Hematopoietic multipotent progenitor cell treated with erythropoietin and hydrocortisone succinate and interleukin-3 and kit ligand, for 15 days (in vitro differentiated cells): ENCODE measurements around the gene GSTA1.
"Not testable (repeated sequence)": the region's sequence is repeated elsewhere in the genome, so short reads cannot be mapped to it uniquely, and the experiment has no call there.

Experiments used
- DNase-seq: peaks from one replicate; pipeline ENCODE4 v3.0.0-alpha.2; 2015; ENCODE audit warnings: low spot score

Gene GSTA1

DNA sequence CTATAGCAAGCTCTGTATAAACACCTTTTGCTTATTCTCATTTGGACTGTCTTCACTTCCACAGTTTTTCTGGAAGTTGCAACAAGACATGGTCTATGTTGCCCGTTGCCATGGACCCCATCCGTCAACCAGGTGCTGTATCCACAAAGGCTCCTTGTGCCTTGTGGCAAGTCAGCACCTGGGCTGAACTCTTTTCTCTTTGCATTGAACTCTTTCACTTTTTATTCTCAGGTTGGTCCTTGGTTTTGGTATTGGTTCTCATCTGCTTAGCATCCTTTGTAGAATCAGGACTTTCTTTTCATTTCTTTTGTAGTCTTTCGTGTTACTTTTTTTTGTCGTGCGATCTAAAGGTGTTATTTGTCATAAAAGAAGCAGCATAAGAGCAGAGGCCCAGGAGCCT lies 5.0 kb upstream of the GSTA1 start:
- no peak for DNase-seq

DNA sequence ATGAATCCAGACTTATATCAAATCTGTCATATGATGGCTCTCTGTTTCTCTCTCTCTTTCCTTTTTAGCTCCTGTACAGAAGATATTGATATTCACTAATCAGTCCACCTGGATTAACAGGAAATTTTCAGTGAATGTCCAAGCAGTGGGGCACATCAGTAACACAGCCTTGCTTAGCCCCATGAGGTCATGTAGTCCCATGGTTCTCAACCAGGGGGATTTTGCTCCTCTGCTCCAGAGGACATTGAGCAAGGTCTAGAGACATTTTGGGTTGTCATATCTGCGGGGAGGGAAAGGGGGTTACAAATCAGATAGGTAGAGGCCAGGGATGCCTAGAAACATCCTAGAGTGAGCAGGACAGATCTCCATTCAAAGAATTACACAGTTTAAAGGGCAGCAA lies 810 bp downstream of the GSTA1 start:
- no peak for DNase-seq

DNA sequence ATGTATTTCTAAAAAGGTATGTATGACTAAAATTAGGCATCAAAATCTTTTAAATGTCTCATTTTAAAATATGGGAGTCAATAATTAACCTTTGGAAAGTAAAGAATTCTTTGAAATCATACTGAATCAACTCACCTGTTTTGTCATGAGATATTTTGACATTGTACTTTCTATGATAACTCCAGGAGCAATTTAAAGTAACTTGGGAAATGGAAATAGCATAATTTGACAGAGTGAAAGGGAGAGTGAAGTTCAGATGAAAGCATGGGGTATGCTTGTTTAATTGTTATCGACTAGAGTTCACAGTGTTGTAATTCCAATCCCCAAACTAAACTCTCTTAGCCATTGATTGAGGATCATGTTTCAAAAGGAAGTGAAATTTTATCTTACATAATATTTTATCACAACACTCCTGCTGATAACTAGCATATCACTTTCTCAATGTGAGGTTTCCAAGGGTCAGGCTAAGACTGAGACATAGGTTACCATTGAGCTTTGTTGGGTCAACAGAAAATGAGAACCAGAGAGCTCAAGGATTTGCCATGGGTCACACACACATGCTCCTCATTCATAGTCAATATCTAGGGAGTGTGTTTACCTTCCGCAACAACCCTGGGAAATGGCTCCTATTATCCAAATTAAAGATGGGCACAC lies 2.3 kb downstream of the GSTA1 start:
- no peak for DNase-seq

DNA sequence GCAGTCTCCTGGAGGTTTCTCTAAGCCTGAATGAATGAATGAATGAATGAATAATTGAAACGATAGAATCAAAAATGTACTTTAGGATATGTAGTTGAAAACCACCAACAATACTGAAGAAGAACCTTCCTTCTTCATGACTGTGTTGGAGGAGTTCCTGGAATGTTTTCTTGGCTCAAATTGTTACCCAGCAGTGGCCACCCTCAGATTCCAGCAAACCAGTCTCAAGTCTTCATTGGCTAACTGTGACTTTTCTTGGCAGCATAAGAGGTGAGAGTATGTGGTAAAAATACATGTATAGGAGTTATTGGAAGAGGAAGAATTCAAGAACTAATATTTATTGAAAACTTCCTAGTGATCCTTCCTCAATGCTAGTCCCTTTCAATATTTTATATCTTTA lies 4.3 kb downstream of the GSTA1 start:
- DNase-seq = not testable (repeated sequence)

DNA sequence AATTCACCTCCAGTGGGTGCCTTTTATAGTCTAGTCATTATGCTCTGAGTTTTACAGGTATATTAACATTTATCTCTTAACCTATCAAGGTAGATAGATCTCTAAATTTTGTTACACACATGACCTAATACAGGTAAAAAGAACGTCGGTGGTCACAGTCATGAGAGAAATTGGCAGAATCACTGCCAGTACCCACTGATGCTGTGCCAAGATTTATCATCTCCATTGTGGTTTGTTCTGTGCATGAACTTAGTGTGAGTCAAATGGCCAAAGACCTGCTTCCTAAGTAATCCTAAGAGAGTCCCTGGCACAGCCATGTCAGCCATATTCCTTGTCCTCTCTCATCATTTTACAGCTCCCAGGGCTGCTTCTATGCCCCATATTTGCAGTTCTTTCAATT lies 9.2 kb downstream of the GSTA1 start:
- DNase-seq = not testable (repeated sequence)

DNA sequence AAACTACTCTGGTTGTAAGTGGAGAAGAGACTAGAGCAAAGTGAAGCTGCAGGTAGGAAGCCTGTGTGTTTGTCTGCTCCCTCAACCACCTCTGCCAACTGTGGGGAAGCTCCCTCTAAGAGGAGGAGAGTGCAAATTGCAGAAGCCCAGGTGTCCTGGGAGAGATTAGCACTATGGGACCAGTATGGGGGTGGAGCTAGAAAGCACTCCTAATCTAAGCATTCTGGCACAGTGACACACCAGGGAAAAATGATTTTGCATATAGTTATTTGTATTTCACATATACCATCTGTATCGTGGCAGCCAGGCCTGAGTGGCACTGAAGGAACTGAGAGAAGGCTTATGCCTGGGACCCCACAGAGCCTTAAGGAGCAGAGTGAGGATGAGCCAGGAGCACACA lies 12.8 kb downstream of the GSTA1 start:
- DNase-seq = no peak

DNA sequence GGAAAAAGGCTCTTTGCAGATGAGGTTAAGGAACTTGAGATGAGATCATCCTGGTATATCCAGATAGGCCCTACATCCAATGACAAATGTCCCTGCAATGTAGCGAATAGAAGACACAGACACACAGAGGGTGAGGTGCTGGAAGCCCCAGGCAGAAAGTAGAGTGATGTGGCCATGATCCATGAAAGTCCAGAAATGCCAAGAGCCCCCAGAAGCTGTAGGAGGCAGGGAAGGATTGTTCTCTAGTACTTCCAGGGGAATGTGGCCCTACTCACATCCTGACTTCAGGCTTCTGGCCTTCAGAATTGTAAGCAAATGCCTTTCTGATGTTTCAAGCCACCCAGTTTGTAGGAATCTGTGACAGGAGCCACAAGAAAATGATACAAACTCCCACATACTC lies 14.0 kb downstream of the GSTA1 start:
- DNase-seq = not testable (repeated sequence)

DNA sequence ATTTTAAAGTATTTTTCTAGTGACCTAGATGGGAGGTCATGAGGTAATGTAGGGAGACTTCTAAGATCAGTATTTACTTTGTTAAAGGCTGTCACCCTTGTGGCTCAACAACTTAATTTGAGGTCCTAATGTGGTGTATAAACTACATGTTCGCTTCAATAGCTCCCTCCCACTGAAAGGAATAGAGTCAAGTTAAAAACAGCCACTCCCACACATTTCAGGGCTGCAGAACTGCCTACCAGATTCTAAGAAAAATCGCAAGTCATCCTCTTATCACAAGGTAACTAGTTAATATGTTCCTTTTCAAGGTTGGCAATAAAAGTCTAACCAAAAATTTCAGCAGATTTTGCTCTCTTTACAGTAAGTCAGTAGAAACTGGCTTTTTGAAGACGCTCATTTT lies 15.1 kb downstream of the GSTA1 start:
- DNase-seq = no peak

DNA sequence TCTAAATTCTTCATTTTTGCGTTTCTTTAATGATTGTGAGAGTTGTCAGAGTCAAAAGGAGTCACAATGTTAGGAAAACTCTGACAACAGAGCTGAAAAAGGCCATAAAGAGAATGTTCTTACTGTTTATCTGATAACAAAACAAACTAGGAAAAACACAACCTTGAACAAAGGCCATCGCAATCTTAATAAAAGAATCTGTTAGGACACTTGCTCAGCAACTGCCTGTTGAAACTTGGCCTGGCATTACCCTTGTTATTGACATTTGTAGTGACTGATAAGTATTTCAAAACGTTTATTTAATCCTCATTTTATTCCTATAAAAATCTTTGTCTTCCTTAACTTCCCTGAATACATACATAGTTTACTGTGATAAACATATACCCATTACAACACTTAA lies 15.7 kb downstream of the GSTA1 start:
- no peak for DNase-seq

DNA sequence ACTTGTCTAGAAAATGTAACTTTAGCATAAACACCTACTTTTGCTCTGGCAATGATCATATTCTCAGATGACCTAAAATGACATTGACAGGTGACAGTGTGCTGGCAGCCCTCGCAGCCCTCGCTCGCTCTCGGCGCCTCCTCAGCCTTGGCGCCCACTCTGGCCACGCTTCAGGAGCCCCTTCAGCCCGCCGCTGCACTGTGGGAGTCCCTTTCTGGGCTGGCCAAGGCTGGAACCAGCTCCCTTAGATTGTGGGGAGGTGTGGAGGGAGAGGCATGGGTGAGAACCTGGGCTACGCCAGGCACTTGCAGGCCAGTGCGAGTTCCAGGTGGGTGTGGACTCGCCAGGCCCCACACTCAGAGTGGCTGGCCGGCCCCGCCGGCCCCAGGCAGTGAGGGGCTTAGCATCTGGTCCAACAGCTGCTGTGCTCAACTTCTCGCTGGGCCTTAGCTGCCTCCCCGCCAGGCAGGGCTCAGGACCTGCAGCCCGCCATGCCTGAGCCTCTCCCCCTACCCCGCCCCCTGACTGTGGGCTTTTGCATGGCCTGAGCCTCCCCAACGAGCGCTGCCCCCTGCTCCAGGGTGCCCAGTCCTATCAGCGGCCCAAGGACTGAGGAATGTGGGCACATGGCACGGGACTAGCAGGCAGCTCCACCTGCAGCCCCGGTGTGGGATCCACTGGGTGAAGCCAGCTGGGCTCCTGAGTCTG lies 17.2 kb downstream of the GSTA1 start:
- no peak for DNase-seq

DNA sequence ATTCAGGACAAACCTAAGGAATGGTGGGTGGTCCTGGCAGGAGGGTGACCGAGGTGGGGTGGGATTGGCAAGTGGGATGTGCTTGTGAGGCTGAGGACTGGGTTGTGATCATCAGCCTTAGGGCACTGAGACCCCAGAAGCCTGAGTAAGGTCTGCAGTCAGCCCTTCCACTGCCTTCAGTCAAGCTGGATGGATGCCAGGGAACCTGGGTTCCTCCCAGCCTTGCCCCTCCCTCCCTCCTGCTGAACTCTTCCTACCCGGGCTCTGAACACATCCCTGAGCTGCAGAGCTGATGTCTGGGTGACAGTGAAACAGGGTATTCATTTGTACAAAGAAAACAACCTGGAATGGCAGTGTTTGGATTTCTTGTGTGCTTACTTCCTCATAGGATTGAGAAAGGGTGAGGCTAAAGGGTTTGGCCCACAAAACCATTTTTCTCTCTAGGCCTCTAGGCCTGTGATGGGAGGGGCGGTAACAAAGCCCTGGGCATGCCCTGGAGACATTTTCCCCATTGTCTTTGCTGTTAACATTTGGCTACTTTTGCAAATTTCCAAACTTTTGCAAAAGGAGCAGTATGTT lies 20.8 kb downstream of the GSTA1 start:
- DNase-seq = not testable (repeated sequence)

DNA sequence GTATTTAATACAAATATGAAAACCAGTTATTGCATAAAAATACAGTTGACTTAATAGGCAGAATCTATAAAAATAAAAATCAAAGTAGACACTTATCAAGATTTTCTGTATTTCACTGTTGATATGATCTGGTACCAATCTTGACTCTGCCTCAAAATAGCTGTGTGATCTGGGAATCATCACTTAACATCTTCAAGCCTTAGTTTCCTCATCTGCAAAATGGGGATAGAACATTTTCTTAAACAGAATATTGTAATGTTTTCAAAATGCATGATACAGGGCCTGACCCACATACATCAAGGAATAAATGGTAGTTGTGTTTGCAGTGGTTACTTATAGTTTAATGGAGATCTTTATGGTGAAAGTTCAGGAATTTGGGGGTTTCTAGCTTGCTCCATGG lies 21.4 kb downstream of the GSTA1 start:
- DNase-seq = not testable (repeated sequence)

DNA sequence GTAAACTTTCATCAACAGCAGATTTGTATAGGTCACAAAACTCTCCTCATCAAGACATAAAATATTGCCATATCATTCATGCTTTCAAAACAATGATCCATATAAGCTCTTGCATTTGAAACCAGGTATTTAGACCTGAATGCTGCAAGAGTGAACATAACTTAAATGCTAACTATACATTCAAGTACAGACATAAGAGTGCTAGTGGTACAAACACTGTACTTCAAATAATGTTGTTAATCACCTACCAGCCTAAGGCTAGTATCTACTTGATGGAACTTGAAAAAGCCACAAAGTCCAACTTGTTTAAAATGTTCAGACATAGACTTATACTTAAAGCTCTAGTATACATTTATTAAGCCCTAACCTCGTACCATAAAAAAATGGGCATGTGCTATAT lies 24.4 kb downstream of the GSTA1 start:
- DNase-seq = no peak

DNA sequence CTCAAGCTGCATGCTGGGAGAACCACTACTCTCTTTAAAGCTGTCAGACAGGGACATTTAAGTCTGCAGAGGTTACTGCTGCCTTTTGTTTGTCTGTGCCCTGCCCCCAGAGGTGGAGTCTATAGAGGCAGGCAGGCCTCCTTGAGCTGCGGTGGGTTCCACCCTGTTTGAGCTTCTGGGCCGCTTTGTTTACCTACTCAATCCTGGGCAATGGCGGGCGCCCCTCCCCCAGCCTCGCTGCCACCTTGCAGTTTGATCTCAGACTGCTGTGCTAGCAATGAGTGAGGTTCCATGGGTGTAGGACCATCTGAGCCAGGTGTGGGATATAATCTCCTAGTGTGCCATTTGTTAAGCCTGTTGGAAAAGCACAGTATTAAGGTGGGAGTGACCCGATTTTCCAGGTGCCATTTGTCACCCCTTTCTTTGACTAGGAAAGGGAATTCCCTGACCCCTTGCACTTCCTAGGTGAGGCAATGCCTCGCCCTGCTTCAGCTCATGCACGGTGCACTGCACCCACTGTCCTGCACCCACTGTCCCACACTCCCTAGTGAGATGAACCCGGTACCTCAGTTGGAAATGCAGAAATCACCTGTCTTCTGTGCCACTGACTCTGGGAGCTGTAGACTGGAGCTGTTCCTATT lies 26.8 kb downstream of the GSTA1 start:
- not testable (repeated sequence) for DNase-seq

DNA sequence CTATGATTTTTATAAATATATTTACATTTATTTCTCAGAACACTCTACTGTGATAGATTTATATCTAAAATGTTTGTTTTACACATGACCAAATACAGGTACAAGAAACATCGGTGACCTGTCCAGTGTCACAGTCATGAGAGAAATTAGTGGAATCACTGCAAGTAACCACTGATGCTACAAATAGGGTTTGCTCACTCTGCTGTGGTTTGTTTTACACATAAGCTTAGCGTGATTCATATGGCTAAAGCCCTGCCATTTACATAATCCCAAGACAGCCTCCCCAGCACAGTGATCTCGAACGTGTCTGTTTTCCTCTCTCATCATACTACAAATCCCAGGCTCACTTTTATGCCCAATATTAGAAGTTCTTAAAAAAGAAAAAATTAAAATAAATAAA lies 34.2 kb downstream of the GSTA1 start:
- not testable (repeated sequence) for DNase-seq

DNA sequence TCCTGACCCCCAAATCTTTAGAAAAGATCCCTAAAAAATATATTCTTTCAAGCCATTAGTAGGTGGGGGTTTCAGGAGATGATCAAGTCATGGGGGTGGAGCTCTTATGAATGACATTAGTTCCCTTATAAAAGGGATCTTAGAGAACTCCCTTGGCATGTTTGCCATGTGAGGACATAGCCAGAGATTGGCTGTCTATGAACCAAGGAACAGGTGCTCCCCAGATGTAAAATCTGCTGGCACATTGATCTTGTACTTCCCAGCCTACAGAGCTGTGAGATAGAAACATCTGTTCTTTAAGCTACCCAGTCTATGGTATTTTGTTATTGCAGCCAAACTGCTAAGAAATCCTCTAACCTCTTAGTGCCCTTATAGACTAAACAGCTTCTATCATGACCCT lies 36.0 kb downstream of the GSTA1 start:
- not testable (repeated sequence) for DNase-seq

DNA sequence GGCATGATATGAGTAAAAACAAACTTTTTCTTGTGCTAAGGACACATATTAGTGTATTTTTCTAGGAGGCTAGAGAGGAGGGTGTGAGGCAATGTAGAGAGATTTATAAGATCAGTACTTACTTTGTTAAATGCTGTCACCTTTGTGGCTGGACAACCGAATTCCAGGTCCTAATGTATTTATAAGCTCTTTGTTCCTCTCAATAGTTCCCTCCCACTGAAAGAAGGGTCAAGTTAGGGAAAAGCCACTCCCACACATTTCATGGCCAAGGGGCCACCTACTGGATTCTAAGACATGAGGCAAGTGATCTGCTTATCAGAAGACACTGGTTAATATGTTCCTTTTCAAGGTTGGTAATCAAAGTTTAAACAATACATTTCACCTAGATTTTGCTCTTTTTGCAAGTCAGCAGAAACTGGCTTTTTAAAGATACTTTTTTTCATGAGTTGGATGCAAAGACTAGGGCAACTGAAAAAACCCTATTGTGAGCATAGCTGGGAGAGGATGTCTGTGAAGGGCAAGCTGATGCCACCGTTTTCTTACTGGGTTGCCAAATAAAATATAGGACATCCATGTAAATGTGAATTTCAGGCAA lies 40.2 kb downstream of the GSTA1 start, which contains the start of gene GSTA2:
TSS of gene GSTA2 (minus strand) at position 154 of the 595 bp plus-strand sequence. CDS start 5,528 bp downstream, outside the sequence.
- DNase-seq = not testable (repeated sequence)

DNA sequence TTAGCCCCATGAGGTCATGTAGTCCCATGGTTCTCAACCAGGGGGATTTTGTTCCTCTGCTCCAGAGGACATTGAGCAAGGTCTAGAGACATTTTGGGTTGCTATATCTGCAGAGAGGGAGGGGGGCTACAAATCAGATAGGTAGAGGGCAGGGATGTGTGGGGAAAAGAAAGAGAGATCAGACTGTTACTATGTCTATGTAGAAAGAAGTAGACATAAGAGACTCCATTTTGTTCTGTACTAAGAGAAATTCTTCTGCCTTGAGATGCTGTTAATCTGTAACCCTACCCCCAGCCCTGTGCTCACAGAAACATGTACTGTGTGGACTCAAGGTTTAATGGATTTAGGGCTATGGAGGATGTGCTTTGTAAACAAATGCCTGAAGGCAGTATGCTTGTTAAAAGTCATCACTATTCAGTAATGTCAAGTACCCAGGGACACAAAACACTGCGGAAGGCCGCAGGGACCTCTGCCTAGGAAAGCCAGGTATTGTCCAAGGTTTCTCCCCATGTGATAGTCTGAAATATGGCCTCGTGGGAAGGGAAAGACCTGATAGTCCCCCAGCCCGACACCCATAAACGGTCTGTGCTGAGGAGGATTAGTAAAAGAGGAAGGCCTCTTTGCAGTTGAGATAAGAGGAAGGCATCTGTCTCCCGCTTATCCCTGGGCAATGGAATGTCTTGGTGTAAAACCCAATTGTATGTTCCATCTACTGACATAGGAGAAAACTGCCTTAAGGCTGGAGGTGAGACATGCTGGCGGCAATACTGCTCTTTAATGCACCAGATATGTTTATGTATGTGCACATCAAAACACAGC lies 41.7 kb downstream of the GSTA1 start:
- DNase-seq = not testable (repeated sequence)

DNA sequence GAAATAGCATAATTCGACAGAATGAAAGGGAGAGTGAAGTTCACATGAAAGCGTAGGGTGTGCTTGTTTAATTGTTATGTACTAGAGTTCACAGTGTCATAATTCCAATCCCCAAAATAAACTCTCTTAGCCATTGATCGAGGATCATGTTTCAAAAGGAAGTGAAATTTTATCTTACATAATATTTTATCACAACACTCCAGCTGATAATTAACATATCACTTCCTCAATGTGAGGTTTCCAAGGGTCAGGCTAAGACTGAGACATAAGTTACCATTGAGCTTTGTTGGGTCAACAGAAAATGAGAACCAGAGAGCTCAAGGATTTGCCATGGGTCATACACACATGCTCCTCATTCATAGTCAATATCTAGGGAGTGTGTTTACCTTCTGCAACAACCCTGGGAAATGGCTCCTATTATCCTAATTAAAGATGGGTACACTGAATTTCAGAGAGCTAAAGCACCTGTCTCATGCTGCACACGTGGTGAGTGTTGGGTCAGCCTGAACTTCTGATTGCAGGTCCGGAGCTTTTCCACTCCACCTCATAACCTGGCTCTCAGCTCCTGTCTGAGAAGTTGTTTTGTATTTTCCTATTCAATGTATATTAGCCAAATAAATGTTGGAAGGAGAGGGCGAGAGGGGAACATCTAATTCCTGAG lies 43.4 kb downstream of the GSTA1 start:
- DNase-seq = no peak

DNA sequence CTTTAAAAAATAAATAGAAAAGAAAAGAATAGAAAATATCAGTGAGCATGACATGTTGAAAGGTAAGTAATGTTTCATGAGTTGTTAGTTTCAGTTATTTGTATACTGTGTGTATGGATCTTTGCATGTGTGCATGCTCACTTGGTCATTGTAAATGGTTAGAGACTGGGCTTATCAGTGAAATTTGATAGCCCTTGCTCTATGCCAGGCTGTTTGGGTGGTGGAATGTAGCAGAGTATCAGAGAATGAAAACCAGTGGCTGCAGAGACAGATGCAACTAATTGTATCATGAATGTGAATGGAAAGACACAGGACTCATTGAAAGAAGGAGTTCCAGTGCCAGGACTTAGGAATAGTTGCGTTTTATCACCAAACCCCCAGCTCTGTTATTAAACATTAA lies 44.5 kb downstream of the GSTA1 start:
- no peak for DNase-seq
